Activated CD4-positive, alpha-beta T cell treated with anti-CD3 and anti-CD28 coated beads for 48 hours (primary cell): ENCODE results near the gene NXPE3.

ENCODE experiments used
- DNase-seq: peaks from one replicate; pipeline ENCODE4 v3.0.0-alpha.2; 2020

NXPE3 gene

DNA sequence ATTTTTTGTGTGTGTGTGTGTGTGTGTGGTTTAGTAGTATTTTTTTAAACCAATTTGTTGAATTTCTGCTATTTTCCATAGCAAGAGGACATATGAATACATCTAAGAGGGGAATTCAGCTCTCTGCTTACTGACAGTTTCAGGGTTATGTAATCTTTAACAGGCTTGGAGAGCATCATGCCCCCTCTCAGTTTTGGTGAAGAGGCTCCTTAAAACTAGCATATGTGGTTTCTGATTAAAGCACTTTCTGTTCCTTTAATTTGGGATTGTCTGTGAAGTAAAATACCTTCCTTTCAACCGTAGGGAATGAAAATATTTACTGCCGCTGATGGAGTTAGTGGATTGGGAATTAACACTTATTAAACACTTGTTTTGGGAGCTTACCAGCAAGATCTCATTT lies 50.9 kb downstream of the NXPE3 start:
- DNase-seq: no peak

DNA sequence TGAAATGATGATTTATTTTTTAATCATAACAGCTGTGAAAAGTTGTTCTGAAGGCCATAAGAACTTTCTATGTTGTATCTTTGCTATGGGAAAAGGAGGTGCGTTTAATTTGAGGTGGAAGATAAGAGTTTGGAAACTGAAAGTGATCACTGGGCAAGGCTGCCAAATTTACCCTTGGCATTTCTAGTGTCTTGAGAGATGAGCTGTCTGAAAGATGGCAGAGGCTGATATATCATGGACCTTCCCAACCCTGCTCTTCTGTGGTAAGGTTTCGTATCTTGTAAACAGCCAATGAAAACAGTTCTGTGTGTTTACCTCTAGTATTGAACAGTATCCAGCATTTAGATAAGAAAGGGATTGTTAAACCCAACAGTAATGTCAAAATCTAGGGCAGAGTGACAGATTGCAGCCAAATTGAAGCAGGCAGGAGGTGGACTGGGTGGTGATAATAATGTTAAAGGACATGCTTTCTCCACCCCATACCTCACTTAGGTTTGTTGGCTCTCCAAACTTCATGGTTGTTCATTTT lies 54.5 kb downstream of the NXPE3 start:
- no peak for DNase-seq

DNA sequence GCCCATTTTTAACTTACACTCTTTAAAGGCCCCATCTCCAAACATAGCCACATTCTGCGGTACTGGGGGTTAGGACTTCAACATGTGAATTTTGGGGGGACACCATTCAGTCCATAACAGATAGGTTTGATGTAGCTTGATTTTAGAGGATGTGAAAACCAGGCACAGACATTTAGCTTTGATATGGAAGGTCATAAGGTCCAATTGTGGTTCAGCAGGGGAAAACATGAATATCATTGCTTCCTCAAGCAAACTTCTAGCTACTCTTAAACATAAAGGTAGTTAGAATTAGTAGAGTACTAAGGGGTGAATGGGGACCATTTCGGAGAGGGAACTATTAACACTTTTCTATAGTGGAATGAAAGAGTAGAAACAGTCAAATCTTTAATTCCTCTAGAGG lies 56.7 kb downstream of the NXPE3 start:
- no peak for DNase-seq

DNA sequence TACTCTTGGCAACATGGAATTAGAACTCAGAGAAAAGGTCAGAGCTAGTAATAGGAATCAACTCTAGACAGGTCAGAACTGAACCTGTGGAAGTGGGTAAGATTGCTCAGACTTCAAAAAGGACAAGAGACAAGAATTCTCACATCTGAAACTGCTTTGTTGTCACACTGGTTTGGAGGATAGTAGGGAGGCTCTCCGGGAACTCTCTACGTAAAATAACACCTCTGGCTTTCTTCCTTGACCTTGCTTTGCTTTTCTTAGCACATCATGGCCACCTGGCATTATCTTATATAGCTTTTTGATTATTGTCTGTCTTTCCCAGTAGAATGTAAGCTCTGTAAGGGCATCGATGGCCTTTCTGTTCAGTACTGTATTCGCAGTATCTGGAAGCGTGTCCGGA lies 57.1 kb downstream of the NXPE3 start:
- no peak for DNase-seq

DNA sequence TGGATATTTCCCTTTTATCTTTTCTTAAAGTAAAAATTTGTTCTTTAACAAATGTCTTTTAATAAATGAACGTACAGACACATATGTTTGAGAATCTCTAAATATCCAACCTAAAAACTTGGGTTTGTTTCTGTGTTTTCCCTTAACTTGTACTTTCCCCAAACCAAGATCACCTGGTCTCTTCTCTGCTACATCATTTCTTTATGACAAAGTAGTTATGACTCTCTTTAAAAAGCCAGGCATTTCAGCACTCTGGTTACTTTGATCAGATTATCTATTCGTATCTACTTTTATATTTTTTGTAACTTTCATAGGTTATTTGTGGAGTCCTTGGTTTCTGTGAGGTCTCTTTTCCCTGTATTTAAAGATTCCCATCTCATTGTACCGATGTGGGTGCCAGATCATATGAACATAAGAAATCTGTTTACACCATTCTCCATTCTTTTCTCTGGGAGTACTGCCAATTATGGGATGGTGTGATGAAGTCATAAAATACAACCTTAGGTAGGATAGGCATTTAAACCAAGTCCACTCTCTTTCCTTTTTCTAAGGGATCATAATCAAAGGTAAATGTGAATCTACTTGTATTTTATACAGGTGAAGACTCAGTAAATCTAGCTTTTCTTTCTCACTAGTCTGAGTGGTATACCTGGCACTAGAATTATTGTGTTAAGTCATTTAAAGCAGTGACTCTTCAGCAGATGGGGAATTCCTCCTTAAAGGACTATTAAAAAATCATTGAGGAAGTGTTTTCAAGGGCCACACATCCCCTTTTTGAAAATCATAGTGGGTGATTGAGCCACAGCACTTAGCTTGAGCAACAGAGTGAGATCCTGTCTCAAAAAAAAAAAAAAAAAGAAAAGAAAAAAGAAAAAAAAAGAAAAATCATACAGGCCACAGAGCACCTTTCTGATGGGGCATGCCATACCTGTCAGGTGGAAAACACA lies 57.9 kb downstream of the NXPE3 start:
- DNase-seq: no peak

DNA sequence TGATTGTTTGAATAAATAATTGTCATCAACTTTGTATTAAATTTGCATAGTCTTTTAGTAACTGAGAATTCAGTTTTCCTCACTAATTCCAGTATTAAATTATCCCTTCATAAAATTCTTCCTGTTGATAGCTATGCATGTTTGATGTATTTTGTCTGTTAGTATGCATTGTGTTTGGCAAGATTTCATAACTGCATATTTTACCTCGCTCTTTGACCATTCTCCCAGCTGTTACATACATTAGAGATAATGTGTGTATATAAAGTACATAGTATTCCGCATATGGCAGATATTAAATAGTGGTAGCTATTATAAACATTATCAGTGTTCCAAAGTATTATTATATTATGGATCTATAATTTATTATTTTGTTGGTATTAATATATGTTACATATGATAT lies 59.7 kb downstream of the NXPE3 start:
- no peak for DNase-seq

DNA sequence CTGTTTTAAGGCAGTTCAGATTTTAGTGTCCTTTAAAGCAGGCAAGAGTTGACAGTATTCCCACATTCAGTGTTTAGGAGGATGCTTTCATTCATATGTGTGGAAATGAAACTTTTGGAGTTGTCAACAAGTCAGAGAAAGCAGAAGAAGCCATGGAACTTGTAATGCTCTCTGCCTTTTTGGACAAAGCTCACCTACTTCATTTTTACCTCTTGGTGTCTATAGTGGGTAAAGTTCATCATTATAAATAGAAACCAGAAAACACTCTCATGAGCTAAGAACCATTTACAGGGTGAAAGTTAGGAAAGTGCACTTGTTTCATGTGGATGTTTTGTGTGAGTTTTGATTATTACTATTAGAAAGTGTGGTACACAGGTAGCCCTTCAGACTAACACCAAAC lies 61.1 kb downstream of the NXPE3 start:
- DNase-seq: no peak

DNA sequence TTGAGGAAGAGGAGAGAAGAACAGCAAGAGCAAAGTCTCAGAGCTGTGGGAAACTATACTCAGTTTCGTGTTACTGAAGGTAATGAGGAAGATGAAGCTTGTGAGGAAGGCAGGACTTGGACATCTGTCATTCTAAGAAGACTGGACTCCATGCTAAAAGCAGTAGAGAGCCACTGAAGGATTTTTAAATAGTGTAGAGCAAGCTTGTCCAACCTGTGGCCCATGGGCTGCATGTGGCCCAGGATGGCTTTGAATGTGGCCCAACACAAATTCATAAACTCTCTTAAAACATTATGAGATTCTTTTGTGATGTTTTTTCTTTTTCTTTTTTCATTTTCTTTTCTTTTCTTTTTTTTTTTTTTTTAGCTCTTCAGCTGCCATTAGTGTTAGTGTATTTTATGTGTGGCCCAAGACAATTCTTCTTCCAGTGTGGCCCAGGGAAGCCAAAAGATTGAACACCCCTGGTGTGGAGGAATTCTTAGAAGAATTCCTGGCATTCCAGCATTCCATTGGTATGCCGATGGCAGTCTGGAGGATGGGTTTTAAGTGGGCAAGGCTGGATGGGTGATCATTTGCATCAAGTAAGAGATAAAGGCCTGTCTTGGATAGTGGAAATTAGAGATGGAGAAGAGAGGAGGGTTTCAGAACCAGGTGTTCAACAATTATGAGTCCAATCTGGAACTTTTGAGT lies 63.4 kb downstream of the NXPE3 start:
- DNase-seq: no peak

DNA sequence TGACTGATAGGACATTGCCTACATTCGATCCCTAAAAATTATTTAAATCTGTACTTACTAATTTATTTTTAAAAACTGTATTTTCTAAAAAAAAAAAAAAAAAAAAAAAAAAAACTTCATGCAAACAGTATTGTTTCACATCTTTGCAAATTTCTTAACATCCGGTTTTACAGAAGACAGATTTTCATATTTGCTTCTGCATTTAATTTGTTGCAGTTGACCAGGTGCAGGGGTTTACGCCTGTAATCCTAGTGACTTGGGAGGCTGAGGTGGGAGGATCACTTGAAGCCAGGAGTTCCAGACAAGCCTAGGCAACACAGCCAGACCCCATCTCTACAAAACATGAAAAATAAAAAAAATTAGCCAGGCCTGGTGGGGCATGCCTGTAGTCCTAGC lies 63.9 kb downstream of the NXPE3 start:
- DNase-seq: no peak

DNA sequence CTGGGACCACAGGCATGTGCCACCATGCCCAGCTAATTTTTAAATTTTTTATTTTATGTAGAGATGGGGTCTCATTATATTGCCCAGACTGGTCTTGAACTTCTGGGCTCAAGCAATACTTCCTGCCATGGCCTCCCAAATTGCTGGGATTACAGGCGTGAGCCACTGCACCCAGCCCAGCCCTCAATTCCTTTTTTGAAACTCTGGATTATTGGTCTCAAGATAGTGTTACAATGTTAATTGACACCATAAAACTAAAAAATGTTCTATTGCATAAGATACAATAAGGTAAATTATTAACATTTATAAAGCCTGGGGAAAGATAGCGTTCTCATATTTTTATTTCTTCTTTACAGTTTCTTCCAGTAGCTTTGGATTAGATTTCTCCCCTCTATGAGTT lies 66.4 kb downstream of the NXPE3 start:
- DNase-seq: no peak

DNA sequence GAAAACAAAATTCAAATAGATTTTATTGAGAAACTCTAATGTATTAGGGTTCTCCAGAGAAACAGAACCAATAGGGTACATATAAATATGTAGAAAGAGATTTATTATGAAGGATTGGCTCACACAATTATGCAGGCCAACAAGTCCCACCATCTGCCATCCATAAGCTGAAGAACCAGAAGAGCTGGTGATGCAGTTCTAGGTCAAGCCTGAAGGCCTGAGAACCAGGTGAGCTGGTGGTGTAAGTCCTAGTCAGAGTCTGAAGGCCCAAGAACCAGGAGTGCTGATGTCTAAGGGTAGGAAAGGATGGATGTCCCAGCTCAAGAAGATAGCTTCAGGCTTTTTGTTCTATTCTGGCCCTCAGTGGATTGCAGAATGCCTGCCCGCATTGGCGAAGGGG lies 67.7 kb downstream of the NXPE3 start:
- DNase-seq: no peak

DNA sequence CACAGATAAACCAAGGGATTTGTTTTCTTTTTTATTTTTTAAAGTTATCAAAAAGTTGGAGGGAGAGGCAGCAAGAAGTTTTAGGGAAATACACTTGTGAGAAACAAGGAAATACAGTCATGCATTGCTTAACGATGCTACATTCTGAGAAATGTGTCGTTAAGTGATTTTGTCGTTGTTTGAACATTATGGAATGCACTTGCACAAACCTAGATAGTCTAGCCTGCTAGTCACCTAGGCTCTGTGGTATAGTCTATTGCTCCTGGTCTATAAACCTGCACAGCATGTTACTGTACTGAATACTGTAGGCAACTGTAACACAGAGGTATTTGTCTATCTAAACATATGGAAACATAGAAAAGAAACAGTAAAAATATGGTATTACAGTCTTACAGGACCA lies 68.3 kb downstream of the NXPE3 start:
- no peak for DNase-seq

DNA sequence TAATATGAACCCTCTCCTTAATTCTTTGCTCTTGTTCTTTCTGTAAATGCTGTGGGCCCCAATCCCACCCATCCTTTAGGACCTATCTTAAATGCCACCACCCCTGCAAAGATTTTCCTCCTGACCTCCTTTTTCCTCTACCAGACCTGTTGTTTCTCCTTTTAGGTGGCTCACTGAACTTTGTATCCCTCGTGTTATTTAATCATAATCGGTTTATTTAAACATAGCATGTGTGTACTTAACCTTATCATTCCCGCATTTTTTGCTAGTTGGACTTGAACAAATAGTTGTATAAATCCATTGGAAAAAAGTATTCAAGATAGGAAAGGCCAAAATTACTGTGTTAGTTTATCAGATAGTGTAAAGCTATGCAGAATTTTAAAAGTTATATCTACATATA lies 69.3 kb downstream of the NXPE3 start:
- no peak for DNase-seq

DNA sequence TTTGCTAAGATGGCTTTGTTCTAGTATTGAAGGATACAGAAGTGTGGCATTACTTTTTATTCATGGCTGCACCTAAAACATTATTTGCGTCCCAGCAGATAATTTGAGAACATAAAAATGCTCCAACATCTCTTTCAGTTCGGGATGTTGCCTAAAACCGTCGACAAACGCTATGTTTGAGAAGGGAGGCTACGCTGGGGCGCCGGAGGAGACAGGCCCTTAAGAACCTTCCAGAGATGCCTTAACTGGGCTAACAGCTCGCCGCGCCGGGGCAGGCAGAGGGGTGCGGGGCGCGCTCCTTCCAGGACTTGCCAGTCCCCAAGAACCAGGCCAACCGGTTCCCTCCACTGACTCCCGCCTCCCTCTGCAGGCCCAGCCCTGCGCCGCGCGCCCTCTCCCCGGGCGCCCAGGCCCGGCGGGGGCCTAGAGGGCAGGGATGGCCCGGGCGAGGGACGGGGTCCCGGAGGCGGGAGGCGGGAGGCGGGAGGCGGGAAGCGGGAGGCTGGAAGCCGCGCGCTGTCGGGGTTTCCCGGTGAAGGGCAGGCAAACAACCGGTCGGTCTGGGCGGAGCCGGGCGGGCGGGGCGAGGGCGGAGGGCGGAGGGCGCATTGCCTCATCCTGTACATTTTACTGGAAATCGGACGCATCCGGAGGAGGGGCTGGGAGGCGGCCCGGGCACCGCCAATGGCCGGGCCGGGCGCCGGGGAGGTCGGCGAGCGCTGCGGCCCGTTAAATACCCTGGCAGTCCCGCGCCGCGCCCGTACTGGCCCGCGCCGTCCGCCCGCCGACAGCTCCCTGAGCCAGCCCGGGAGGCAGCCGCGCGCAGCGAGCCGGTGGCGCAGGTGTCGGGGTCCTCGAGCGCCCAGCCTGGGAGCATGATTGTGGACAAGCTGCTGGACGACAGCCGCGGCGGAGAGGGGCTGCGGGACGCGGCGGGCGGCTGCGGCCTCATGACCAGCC lies 70.0 kb downstream of the NXPE3 start, which contains the start of gene NFKBIZ:
Gene NFKBIZ, plus strand, starts transcription at position 761 of the 960 bp plus-strand sequence. Its CDS starts 115 bp downstream, at position 876.
- DNase-seq: peak; percentile 94

DNA sequence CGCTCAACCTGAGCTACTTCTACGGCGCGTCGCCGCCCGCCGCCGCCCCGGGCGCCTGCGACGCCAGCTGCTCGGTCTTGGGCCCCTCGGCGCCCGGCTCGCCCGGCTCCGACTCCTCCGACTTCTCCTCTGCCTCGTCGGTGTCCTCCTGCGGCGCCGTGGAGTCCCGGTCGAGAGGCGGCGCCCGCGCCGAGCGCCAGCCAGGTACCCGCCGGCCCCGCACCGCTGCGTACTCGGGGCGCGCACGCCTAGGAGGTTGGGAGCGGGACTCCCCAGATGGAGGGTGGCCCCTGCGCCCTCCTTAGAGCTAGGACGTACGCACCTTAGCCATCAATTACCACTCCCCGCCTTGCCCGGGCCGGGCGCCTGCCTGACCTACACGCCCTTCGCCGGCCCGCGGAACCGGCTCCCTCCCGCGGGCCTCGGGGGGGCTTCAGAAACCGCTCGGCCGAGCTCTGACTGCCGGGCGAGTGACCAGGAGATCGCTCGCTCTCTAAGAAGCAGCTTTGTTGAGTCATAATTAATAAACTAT lies 70.8 kb downstream of the NXPE3 start:
- peak; percentile 71 for DNase-seq

DNA sequence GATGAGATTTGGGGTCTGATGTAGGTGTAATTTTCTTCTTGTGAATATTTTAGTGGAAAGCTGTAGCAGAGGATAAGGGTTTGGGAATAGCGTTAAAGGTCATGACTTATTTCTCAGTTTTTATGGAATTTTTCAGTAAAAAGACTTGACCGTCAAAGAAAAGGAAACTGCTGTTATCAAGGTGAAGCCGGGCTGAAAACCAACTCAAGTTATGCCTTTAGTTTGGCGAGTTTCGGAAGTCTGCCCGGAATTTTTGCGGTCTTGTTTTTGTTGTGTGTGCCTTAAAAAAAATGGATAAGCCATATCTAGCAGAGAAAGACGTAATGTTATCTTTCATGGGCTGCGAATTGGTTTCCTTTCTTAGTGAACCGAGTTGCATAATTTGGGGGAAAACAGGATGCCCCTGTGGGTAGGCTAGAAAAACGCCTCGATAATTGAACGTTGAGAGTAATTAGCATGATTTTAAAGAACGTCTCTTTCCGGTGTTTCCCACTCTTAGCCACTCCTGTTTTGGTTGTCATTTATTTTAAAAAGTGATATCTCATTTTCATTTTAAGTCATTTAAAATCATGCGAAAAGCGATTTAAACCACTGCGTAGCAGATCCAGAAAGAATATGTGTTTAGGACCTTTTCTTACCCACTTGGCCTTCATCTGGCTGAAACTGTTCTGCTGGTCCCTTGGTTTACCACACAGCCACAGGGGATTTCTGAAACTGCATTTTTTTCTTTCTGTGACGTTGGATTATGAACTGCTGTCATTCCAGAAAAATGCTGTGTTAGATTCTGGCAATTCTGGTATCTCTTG lies 71.4 kb downstream of the NXPE3 start:
- peak; percentile 56 for DNase-seq

DNA sequence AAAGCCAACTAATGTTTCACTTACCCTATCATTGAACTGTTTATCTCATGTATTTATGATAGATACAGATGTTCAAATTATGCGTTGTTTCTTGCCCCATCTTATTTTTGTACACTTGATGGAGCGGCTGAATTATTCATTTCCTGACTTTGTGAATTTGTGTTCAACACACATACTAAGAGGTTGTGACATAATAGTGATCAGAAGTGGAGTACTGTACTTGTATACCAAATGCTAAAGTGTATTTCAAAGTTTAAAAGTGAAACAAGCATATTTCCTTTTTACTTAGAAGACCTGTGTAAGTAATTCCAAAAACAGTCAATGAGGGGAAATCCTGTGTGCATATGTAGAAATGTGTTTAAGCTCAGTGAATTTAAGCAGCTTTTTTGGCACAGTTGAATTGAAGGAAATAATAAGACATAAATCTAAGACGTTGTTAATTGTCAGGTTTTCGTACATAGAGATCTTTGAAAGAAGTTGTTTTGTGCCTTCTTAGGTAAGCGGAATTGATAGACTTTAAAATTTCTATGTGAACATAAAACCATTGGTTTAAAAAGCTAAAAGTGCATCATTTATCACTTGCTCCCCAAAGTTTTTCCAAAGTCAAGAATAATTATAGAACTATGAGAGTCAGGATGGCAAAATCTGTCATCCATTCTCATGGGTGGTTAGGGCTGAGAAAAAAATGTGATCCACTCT lies 72.2 kb downstream of the NXPE3 start:
- no peak for DNase-seq

DNA sequence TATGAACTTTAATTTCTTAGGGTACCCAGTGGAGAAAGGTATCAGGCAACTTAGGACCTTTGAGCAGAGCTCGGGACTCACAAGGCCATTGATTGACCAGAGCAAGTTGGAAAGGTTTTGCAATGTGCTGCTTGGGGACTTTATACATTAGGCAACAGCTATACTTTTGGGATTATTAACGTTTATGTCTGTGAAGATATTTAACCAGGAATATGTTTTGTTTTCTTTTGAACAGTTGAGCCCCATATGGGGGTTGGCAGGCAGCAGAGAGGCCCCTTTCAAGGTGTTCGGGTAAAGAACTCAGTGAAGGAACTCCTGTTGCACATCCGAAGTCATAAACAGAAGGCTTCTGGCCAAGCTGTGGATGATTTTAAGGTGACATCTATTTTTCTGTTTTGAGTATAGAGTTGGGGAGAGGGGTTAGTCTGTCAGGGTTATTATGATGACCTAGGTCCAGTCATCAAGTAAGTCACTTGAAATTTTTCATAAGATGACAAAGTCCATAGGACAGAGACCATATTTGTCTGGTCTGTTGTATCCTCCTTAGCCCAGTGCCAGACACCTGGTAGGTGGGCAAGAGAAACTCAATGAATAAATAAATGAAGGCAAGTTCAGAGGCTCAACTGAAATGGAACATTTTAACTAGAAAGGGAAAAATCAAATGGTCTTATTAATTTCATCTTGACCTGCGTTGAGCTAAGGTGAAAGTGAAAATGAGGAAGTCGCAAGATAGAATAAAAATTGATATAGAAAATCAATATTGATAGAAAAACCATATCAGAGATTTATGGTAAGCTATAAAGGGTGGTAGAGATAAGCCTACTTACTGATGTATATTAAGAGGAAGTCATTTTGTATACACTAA lies 73.1 kb downstream of the NXPE3 start:
- no peak for DNase-seq

DNA sequence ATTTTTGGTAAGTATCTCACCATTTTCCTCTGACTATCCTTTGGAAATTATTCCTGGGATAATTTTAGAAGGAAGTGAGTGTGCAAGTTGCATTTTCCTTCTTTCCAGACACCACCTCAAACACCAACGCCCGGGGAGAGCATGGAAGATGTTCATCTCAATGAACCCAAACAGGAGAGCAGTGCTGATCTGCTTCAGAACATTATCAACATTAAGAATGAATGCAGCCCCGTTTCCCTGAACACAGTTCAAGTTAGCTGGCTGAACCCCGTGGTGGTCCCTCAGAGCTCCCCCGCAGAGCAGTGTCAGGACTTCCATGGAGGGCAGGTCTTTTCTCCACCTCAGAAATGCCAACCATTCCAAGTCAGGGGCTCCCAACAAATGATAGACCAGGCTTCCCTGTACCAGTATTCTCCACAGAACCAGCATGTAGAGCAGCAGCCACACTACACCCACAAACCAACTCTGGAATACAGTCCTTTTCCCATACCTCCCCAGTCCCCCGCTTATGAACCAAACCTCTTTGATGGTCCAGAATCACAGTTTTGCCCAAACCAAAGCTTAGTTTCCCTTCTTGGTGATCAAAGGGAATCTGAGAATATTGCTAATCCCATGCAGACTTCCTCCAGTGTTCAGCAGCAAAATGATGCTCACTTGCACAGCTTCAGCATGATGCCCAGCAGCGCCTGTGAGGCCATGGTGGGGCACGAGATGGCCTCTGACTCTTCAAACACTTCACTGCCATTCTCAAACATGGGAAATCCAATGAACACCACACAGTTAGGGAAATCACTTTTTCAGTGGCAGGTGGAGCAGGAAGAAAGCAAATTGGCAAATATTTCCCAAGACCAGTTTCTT lies 74.2 kb downstream of the NXPE3 start:
- no peak for DNase-seq
